ENCODE results near the gene C3. TPM values are rescaled to one million over a fixed set of nuclear protein-coding genes. Genes with fewer than 3 reads are reported as not detected.
"Not testable (repeated sequence)": the region's sequence is repeated elsewhere in the genome, so short reads cannot be mapped to it uniquely, and the experiment has no call there.

The C3 gene
- total and polyA plus RNA-seq, 2 of the 13 experiments (the other 11 are each of a cell fraction or from before 2014, with no cell fraction given): 1,455 to 6,272 TPM

GRCh38 chr19:6662702-6663101 lies 57.7 kb downstream of the C3 start:
- ATAC-seq: no peak
- 44% methylated on average over 2 of the region's 5 CpGs for WGBS (ENCODE audit: low lambda C conversion rate)
- FAIRE-seq: no peak

DNA sequence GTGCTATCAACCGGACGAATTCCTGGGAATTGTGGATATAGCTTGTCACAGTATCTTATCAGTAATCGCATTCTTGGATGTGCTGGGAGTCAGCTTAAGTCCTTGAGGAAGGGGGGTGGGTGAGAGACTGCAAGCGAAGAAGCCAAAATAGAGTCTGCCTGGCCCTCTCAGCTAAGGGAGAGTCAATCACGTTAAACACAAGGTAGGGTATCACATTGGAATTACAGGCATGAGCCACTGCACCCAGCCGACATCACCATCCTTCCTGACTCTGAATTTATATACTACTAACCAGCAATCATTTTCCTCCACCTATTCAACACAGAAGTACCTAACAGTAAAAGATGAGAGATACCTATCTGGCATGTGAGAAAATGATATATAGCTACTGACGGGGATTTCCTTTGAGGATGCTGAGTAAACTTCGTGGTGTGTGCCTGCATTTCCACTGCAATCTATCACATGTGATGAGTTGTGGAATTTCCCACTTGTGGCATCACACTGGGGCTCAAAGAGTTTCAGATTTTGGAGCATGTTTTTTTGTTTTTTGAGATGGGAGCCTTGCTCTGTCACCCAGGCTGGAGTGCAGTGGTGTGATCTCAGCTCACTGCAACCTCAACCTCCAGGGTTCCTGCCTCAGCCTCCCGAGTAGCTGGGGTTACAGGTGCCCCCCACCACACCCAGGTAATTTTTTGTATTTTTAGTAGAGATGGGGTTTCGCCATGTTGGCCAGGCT lies 58.8 kb downstream of the C3 start:
- H3K27me3 ChIP-seq (ENCODE audit: control insufficient read depth in 1 of 2, insufficient read depth in 2 of 2, low read length in 2 of 2): peaks cover 3 to 31% of the 10 kb centered on the region in 2 experiments; a peak in 4 of 5 replicates
- H3K79me2 ChIP-seq (ENCODE audit: insufficient read depth, low read length); intact Hi-C loops (cut with micrococcal nuclease; ENCODE audit: unreplicated experiment); H3K9me3 ChIP-seq (ENCODE audit: low read length); H3K9ac ChIP-seq (ENCODE audit: insufficient read depth, low read depth, low read length); in situ Hi-C loops (cut with HindIII; ENCODE audit: extremely low pct_ligation_motif_present, low pct_unique_long_range_greater_than_20kb); H3K4me3 ChIP-seq (replicated peaks in 1 of 3; ENCODE audit: insufficient read depth in 1 of 3, low read depth in 2 of 3, low read length in 3 of 3); H3K36me3 ChIP-seq (replicated peaks in 1 of 2; ENCODE audit: control insufficient read depth in 1 of 2, insufficient read depth in 2 of 2, low read length in 2 of 2); BruUV-seq (replicated peaks); H3K4me2 ChIP-seq (ENCODE audit: low read depth, low read length); H4K20me1 ChIP-seq (ENCODE audit: insufficient read depth, low read length); FAIRE-seq; H3K27ac ChIP-seq (ENCODE audit: extremely low read length, insufficient read depth, low read length); POLR2A ChIA-PET; H3K4me1 ChIP-seq (ENCODE audit: insufficient read depth, low read length); DNase-seq (ENCODE audit: low spot score); H2AFZ ChIP-seq (ENCODE audit: low read length); ATAC-seq; CTCF ChIA-PET (ENCODE audit: low intra/inter-chr PET ratio, low total read pairs): not testable (repeated sequence)
- WGBS (ENCODE audit: low lambda C conversion rate): 39% methylated on average over 10 of the region's 10 CpGs

More at GRCh38 chr19:6662702-6663101, 57.7 kb downstream of the C3 start:
- Histone ChIP-seq H3K27me3 (ENCODE audit: control insufficient read depth in 1 of 2, insufficient read depth in 2 of 2, low read length in 2 of 2) (peaks cover 3 to 26% of the 10 kb centered on the region in 2 experiments; a peak in 4 of 5 replicates), H3K79me2 (ENCODE audit: insufficient read depth, low read length) (no peaks in the 10 kb centered on the region), H3K9me3 (ENCODE audit: low read length) (no peaks in the 10 kb centered on the region), H3K4me3 (replicated peaks in 1 of 3; ENCODE audit: insufficient read depth in 1 of 3, low read depth in 2 of 3, low read length in 3 of 3) (no peak overlapping the region), H3K4me2 (ENCODE audit: low read depth, low read length) (no peak overlapping the region), H3K27ac (ENCODE audit: extremely low read length, insufficient read depth, low read length) (no peak overlapping the region), H2AFZ (ENCODE audit: low read length) (no peak overlapping the region), H3K36me3 (replicated peaks in 1 of 2; ENCODE audit: control insufficient read depth in 1 of 2, insufficient read depth in 2 of 2, low read length in 2 of 2) (no peaks in the 10 kb centered on the region), H3K4me1 (ENCODE audit: insufficient read depth, low read length) (no peaks in the 10 kb centered on the region), H3K9ac (ENCODE audit: insufficient read depth, low read depth, low read length) (no peak overlapping the region), H4K20me1 (ENCODE audit: insufficient read depth, low read length) (no peaks in the 10 kb centered on the region)
- DNase-seq (ENCODE audit: low spot score): no peak
- in situ Hi-C loops (cut with HindIII; ENCODE audit: extremely low pct_ligation_motif_present, low pct_unique_long_range_greater_than_20kb): no loop called here
- ChIA-PET POLR2A (no interaction called here), CTCF (ENCODE audit: low intra/inter-chr PET ratio, low total read pairs) (no interaction called here)
- no peak for TF ChIP-seq ZNF224 (CRISPR knock-in tag; IDR thresholded peaks at IDR 0.05)
- no peak for TF ChIP-seq PCBP2 (optimal IDR thresholded peaks at IDR 0.05; ENCODE audit: low read depth, low read length, poor library complexity, severe bottlenecking)
- no peak for TF ChIP-seq RNF219 (CRISPR knock-in tag; IDR thresholded peaks at IDR 0.05)
- no peak for TF ChIP-seq ZBED4 (CRISPR knock-in tag; IDR thresholded peaks at IDR 0.05; ENCODE audit: borderline replicate concordance)
- no peak for TF ChIP-seq ZFAT (CRISPR knock-in tag; conservative IDR thresholded peaks at IDR 0.05)
- no peak for TF ChIP-seq ZSCAN9 (CRISPR knock-in tag; IDR thresholded peaks at IDR 0.05; ENCODE audit: borderline replicate concordance)
- BruUV-seq (replicated peaks): no TSS peak
- intact Hi-C loops (cut with micrococcal nuclease; ENCODE audit: unreplicated experiment): no loop called here
